Stimulated activated CD8-positive, alpha-beta memory T cell treated with anti-CD3 and anti-CD28 coated beads, Interleukin-15, amount 100 ng/mL, for 24 hours (primary cell): Measurements from ENCODE around the gene COL11A2.

ENCODE experiments used
- DNase-seq: peaks from one replicate; pipeline ENCODE4 v3.0.0-alpha.2; 2020; ENCODE audit warnings: low read depth

Gene COL11A2

GRCh38 chr6:33116841-33117711, 75.2 kb downstream of the COL11A2 start:
- no peak for DNase-seq

- no peak for DNase-seq
Observed at GRCh38 chr6:33116417-33116816, 75.8 kb downstream of the COL11A2 start.

GRCh38 chr6:33114406-33114805, 77.9 kb downstream of the COL11A2 start:
- no peak for DNase-seq

GRCh38 chr6:33113755-33114154, 78.5 kb downstream of the COL11A2 start:
- DNase-seq, result no peak
